Pericardium fibroblast (primary cell): ENCODE results near the gene LTB4R. TPM values are rescaled to one million over a fixed set of nuclear protein-coding genes. Genes with fewer than 3 reads are reported as not detected.

Experiments used
- total RNA-seq: library from RNA; depleted of rRNA; stranded (reverse); fragments of >200 nt; gene quantifications from 2 replicates; pipeline ENCODE4 v1.2.3, GENCODE V29; 2015

LTB4R gene, protein sequence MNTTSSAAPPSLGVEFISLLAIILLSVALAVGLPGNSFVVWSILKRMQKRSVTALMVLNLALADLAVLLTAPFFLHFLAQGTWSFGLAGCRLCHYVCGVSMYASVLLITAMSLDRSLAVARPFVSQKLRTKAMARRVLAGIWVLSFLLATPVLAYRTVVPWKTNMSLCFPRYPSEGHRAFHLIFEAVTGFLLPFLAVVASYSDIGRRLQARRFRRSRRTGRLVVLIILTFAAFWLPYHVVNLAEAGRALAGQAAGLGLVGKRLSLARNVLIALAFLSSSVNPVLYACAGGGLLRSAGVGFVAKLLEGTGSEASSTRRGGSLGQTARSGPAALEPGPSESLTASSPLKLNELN
- 2.1 and 4.5 TPM in 2 replicates for total RNA-seq

DNA sequence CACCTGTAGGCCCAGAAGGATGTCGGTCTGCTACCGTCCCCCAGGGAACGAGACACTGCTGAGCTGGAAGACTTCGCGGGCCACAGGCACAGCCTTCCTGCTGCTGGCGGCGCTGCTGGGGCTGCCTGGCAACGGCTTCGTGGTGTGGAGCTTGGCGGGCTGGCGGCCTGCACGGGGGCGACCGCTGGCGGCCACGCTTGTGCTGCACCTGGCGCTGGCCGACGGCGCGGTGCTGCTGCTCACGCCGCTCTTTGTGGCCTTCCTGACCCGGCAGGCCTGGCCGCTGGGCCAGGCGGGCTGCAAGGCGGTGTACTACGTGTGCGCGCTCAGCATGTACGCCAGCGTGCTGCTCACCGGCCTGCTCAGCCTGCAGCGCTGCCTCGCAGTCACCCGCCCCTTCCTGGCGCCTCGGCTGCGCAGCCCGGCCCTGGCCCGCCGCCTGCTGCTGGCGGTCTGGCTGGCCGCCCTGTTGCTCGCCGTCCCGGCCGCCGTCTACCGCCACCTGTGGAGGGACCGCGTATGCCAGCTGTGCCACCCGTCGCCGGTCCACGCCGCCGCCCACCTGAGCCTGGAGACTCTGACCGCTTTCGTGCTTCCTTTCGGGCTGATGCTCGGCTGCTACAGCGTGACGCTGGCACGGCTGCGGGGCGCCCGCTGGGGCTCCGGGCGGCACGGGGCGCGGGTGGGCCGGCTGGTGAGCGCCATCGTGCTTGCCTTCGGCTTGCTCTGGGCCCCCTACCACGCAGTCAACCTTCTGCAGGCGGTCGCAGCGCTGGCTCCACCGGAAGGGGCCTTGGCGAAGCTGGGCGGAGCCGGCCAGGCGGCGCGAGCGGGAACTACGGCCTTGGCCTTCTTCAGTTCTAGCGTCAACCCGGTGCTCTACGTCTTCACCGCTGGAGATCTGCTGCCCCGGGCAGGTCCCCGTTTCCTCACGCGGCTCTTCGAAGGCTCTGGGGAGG is at the start of gene LTB4R:
TSS of gene LTB4R (plus strand) at position 857 of the 959 bp plus-strand sequence. CDS start 4,150 bp downstream, outside the sequence.

DNA sequence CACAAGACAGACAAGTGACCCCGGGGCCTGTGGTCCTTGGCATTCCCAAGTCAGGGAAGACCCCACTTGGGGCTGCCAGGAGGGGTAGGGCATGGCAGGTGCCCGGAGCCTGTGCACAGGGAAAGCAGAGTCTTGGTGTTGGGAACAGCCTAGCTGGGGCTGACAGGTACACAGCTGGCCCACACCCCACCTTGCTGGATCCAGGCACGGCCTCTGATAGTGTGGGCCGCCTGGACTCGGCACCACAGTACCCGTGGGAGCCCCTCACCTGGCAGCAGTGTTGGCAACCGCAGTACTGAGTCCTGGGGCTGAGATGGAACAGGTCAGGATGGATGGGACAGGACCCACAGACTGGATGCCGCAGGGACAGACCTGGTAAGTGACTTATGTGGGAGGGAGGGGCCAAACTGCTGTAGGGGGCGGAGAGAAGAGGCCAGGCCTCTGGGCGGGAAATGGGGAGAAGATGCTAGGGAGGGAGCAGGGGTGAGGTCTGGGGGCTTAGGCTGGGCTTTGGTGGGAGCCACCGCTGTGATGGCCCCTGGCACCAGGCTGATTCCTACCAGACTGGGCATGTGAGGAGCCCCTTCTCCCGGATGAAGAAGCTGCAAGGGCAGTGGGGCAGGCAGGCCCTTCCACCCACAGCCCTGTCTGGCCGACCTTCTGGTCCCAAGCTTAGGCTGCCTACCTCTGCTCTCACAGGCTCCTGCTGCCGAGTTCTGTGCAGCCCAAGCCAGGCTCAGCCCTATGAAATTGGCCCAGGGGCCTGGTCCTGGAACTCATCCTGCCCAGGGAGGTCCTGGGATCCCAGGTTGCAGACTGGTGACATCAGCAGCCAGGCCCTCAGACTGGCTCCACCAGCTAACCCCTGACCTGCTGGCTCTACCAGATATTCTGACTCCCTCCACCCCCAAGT is 48.2 kb upstream of the LTB4R start, which contains the start of gene TGM1:
TSS of gene TGM1 (minus strand) at position 357 of the 913 bp plus-strand sequence. CDS start 825 bp downstream, outside the sequence.

DNA sequence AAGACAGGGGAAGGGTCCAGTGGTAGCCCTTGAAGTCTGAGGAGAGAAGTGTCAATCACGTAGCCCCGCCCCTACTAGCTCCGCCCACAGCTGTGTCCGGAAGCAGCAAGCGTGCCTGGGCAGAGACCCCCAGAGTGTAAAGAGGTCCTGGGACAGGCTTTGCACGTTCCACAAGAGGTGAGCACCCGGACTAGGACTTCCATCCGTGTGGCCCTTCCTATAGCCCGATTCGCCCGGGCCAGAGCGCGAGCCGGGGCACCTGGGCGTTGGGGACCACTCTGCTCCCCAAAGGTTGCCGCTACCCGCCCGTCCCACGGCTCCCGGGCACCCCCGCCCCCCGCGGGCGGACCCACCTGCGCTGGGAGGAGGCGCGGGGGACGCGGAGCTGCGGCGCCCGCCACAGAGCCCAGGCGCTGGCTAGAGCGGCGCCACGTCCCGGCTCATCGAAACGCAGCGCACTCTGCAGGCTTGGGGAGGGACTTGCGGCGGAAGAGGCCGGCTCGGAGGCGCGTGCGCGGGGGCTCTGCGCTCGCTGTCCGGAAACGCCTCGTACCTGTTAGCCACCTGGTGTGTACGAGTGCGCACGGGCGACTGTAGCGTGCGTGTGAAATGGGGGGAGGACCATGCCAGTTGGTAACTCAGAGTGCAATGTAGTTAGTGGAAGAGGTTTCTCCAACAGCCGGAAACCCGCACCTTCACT is 40.0 kb upstream of the LTB4R start, which contains the start of gene RABGGTA:
TSS of gene RABGGTA (minus strand) at position 464 of the 700 bp plus-strand sequence. CDS start 482 bp downstream, outside the sequence.

DNA sequence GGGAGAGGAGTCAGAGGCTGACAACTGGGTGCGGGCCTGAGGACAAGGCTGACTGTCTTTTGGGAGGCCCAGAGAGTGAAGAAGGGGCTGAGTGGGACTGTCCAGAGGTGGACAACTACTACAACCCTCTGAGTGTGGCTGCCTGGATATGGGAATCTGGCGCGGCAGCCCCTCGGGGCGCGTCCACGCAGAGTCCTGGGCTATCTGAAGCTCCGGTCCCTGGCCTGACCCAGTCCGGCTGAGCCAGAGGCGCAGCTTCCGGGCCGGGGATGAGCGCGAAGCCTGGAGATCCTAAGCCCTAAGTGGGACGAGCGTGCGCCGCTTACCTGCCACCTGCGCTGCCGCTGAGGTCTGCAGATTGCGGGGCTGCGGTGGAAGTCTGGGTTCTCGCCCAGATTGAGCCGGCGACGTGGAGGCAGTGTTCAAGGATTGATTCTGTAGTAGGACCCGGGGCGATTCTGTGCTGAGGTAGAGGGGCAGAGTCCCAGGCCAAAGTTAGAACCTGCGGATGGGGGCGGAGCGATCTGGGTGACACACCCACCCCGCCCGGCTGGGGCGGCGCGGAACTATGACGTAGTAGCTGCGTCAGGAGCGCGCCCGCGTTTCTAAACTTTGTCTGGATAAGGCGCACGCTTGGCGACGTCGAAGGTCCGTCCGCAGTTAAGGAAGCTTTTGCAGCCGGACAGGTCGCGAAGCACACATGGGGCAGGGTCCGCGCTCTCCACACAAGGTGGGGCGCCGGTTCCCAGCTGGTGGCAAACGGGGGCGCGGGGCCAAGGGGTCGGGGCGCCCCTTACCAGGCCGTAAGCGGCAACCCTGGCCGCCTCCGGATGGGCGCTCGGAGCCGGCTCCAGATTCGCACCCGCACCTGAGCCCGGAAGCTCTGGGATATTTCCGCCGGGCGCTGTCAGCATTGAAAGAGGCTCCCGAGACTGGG is 11.8 kb upstream of the LTB4R start, which contains the start of the genes DHRS1 and NOP9:
TSS of gene DHRS1 (minus strand) at position 526 of the 937 bp plus-strand sequence. CDS start 674 bp downstream, outside the sequence.
TSS of gene NOP9 (plus strand) at position 596 of the 937 bp plus-strand sequence. CDS start at position 701, 105 bp downstream.

DNA sequence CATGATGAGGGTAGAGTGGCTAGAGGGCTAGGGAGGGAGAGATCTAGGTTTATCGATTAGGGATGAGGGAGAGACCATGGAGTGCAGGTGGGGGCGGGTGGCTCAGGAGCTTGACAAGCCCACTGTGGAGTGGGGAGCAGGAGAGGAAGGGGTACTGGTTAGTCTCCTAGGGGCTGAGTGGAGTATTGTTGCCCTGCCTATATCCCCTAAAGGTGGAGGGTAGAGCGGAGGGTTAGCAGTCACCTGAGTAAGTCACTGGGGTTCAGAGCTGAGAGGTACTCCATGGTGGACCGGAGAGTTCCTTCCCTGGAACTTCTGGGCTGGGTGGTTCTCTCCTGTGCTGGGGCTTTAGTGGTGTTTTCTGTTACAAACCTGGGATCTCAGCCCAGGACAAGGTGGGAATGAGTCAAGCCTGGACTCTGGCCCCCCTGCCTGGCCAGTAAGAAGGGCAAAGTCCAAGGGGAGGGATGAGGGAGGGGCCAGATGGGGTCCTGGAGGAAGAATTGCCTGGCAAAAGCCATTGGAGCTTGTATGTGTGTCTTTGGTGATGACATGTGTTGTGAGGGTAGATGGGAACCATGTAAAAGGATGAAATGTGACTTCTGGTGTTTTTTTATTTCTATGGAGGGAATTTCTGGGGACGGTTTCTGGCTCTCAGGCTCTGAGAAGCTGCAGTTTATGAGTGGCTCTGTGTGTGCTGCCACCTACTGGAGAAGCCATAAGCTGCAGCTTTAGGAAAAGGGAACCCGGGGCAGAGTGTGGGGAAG is 3.5 kb upstream of the LTB4R start, which contains the start of gene CIDEB:
TSS of gene CIDEB (minus strand) at position 403 of the 767 bp plus-strand sequence. CDS start at position 284, 119 bp downstream.

DNA sequence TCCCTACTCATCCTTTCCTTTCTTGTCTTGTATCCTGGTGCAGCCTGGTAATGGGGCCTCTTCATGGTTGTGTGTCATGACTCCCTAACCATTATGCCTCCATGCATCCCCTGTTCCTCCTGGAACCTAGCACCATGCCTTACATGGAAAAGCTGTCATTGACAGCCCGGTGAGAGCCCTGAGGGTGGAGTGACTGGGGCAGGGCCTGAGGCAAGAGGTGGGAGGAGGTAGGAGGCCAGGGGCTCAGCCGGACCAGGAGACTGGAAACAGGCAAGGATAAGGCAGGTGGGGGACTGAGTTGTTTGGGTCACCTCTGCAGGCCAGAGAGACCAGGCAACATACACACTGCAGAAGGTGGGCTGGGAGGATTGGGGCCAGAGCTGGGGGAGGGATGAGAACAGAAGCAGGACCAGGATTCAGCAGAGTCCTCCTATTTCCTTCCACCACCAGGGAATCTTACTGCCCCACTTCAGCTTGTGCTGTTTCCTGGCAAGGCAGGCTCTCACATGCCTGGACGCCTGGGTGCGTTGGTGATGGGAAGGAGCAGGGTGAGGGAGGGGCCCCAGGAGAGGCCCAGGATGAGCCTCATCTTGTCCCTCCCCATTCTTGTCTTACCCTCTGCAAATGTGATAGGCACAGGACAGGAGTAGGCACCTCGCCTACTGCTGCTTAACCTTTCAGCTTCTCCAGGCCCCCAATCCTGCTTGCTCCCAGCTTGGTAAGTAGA is 1.6 kb upstream of the LTB4R start, which contains the start of gene LTB4R2:
TSS of gene LTB4R2 (plus strand) at position 603 of the 727 bp plus-strand sequence. CDS start 525 bp downstream, outside the sequence.

DNA sequence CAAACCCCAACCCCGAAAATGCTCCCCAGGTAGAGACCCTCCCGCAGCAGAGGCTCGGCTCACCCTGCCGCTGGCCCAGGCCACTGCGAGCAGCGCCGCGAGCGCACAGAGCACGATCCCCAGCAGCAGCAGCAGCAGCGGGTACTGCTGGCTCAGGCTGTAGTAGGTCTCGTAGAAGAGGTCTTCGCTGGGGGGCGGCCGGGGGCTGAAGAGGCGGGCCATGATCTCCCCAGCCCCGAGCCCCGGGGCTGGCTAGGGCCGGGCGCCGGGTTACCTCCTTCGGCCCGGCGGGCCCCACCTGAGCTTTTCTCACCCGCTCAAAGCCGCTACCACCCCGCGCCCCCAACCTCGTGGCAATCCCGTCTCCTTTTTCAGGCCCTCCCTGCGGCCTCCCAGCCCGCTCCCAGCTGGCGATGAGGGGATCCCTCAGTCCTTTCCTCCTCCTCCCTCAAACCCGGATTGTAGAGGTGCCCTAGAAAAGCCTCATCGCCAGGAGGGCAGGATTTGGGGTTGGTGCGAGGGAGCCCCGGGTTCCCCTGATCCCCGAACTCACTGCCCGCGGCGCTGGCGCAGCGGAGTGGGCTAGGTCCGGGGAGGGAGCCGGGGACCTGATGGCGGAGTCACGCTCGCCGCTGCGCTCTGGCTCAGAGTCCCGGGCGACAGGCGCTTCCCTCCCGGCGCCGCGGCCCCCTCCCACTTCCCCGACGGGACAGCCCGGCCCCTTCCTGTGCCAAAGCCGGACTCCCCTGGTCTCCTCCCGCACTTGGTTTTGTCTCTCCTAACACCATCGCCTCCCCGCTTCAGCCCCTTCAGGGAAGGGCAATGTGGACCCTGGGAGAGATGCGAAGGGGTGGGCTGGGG is 23.4 kb downstream of the LTB4R start, which contains the start of gene ADCY4:
TSS of gene ADCY4 (minus strand) at position 641 of the 861 bp plus-strand sequence. CDS start at position 222, 419 bp downstream.

DNA sequence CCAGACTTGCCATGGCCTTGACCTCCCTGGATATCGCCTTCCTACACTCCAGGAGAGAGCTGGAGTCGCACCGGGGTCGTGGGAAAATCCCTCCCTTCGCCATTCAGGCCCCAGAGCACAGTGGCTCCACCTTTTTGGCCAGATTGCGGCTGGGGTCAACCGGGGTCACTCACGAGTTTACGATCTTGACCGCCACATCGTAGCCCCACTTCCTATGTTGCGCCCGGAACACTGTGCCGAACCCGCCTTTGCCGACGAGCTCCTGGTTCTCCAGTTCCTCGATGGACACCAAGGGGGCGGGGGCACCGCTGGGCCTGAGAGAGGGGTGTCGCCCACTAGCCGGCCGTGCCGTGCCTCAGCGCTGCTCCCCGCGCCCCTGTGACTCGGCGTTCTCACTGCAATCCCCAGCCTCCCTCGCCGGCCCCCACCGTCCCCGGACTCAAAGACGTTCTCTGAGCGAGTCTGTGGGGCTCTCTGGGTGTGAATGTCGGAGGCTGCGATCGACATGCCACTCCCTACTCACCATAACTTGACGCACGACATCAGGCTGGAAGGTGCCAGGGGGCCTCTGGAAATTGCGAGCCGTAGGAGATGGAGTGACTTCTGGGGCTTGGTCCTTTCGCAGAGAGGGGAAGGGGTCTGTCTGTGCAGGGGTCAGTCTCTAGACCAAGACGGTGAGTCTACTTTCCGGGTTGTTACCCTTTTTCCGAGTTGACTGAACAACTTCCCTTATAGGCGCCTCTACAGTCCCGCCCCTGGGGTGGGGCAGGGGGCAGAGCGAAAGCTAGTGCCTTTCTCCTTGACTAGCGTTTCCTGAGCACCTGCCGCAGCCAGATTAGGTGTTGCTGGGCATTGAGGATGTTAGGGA is 28.2 kb downstream of the LTB4R start, which contains the start of gene RIPK3:
TSS of gene RIPK3 (minus strand) at position 708 of the 868 bp plus-strand sequence. CDS start at position 543, 165 bp downstream.

Other genes with a start within 250 kb of the LTB4R start
- not detected in 2 replicates for gene CPNE6, start 239.9 kb upstream of the LTB4R start, total RNA-seq
- gene PCK2, start 217.2 kb upstream of the LTB4R start, total RNA-seq = 29.8 TPM in 2 replicates
- 40.7 and 41.4 TPM in 2 replicates for gene DCAF11, start 196.7 kb upstream of the LTB4R start, total RNA-seq
- 0.12 and 3.7 TPM in 2 replicates for gene NRL, start 196.6 kb upstream of the LTB4R start, total RNA-seq
- 0.09 TPM in 1 of 2 replicates, not detected in the other for gene FITM1, start 180.8 kb upstream of the LTB4R start, total RNA-seq
- 155 and 162 TPM in 2 replicates for gene PSME1, start 175.3 kb upstream of the LTB4R start, total RNA-seq
- 10.2 and 11.3 TPM in 2 replicates for gene EMC9, start 169.9 kb upstream of the LTB4R start, total RNA-seq
- 48.4 and 65.5 TPM in 2 replicates for gene PSME2, start 164.9 kb upstream of the LTB4R start, total RNA-seq
- 44.8 and 49.7 TPM in 2 replicates for gene RNF31, start 164.0 kb upstream of the LTB4R start, total RNA-seq
- gene IRF9, start 150.2 kb upstream of the LTB4R start, total RNA-seq = 26.7 and 48.1 TPM in 2 replicates
- 15.1 and 18.4 TPM in 2 replicates for gene REC8, start 139.4 kb upstream of the LTB4R start, total RNA-seq
- gene IPO4, start 122.7 kb upstream of the LTB4R start, total RNA-seq = 23.9 and 28.9 TPM in 2 replicates
- 54.7 and 58.8 TPM in 2 replicates for gene TM9SF1, start 116.1 kb upstream of the LTB4R start, total RNA-seq
- gene TSSK4, start 105.8 kb upstream of the LTB4R start, total RNA-seq = not detected in 2 replicates
- gene CHMP4A, start 98.0 kb upstream of the LTB4R start, total RNA-seq = 30.9 and 31.7 TPM in 2 replicates
- gene MDP1, start 95.4 kb upstream of the LTB4R start, total RNA-seq = 16.2 and 17.8 TPM in 2 replicates
- 140 and 180 TPM in 2 replicates for gene NEDD8, start 79.1 kb upstream of the LTB4R start, total RNA-seq
- 30.3 and 55.7 TPM in 2 replicates for gene GMPR2, start 78.6 kb upstream of the LTB4R start, total RNA-seq
- gene TINF2, start 68.9 kb upstream of the LTB4R start, total RNA-seq = 48.6 and 58.6 TPM in 2 replicates
- 1.0 and 7.9 TPM in 2 replicates for gene TGM1, start 48.3 kb upstream of the LTB4R start, total RNA-seq
- gene RABGGTA, start 39.9 kb upstream of the LTB4R start, total RNA-seq = 23.0 and 27.1 TPM in 2 replicates
- gene DHRS1, start 11.7 kb upstream of the LTB4R start, total RNA-seq = 6.9 and 26.3 TPM in 2 replicates
- 10.9 and 11.0 TPM in 2 replicates for gene NOP9, start 11.7 kb upstream of the LTB4R start, total RNA-seq
- gene CIDEB, start 3.5 kb upstream of the LTB4R start, total RNA-seq = 1.0 and 1.2 TPM in 2 replicates
- gene LTB4R2, start 1.4 kb upstream of the LTB4R start, total RNA-seq = 1.5 and 6.7 TPM in 2 replicates
- 0.26 and 2.1 TPM in 2 replicates for gene ADCY4, start 23.6 kb downstream of the LTB4R start, total RNA-seq
- gene RIPK3, start 28.5 kb downstream of the LTB4R start, total RNA-seq = 0.35 and 0.51 TPM in 2 replicates
- 59.5 and 83.0 TPM in 2 replicates for gene NFATC4, start 56.7 kb downstream of the LTB4R start, total RNA-seq
- 24.0 and 31.4 TPM in 2 replicates for gene NYNRIN, start 87.5 kb downstream of the LTB4R start, total RNA-seq
- 3.1 and 6.9 TPM in 2 replicates for gene CBLN3, start 118.2 kb downstream of the LTB4R start, total RNA-seq
- 35.0 and 37.8 TPM in 2 replicates for gene KHNYN, start 118.5 kb downstream of the LTB4R start, total RNA-seq
- gene SDR39U1, start 131.3 kb downstream of the LTB4R start, total RNA-seq = 14.7 and 15.6 TPM in 2 replicates
- not detected in 2 replicates for gene CMA1, start 196.8 kb downstream of the LTB4R start, total RNA-seq